Measurements from ENCODE around the gene FBLN5.
A peak's percentile ranks its signal among the peaks of the same experiment; 100 is the strongest.

Gene FBLN5, protein sequence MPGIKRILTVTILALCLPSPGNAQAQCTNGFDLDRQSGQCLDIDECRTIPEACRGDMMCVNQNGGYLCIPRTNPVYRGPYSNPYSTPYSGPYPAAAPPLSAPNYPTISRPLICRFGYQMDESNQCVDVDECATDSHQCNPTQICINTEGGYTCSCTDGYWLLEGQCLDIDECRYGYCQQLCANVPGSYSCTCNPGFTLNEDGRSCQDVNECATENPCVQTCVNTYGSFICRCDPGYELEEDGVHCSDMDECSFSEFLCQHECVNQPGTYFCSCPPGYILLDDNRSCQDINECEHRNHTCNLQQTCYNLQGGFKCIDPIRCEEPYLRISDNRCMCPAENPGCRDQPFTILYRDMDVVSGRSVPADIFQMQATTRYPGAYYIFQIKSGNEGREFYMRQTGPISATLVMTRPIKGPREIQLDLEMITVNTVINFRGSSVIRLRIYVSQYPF

DNA sequence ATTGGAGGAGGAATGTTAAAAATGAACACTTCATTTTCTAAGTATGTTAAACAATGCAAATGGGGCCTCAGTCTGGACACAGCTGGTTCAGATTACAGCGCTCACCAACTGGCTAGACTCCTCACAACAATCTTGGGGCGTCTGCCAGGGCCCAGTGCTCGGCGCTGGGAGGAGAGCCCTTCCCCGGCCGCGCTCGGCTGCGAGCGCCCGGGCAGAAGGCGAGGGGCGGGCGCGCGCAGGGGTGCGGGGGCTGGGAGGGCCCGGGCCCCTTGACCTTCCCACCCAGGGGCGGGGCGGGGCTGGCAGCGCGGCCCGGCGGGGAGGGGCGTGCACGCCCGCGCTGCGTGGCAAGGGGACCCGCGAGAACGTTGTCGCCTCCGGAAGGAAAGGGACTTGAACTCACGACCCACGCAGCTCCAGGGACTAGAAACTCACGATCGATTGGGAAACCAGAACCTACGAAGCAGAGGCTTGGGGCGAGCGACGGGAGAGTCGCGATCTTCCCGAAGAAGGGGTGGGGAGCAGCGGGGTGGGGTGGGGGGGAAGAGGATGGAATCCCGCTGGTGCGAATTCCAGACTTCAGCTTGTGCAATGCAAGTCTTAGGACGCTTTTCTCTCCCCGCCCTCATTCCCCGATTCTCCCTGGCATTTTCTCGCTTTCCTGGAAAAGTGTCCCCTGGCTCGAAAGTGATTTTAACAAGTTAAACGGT lies at the start of gene FBLN5:
Gene FBLN5 (minus strand): TSS at position 220 of the 710 bp plus-strand sequence. CDS start 465 bp downstream, outside the sequence.
- POLR2A ChIA-PET = no interaction called here
- peak; percentile 41 for DNase-seq (ENCODE audit: extremely low spot score)
- TF ChIP-seq NFRKB (IDR thresholded peaks at IDR 0.05) (no peak), L3MBTL2 (conservative IDR thresholded peaks at IDR 0.05) (no peak), TARDBP (IDR thresholded peaks at IDR 0.05) (no peak), FOXM1 (IDR thresholded peaks at IDR 0.05; ENCODE audit: borderline replicate concordance) (no peak), LEF1 (IDR thresholded peaks at IDR 0.05; ENCODE audit: borderline replicate concordance) (no peak), SUZ12 (IDR thresholded peaks at IDR 0.05) (no peak), ZNF384 (IDR thresholded peaks at IDR 0.05) (no peak), BHLHE40 (IDR thresholded peaks at IDR 0.05; ENCODE audit: borderline replicate concordance) (no peak), ARNT (IDR thresholded peaks at IDR 0.05) (no peak), SP1 (IDR thresholded peaks at IDR 0.05) (no peak), FOXK2 (IDR thresholded peaks at IDR 0.05) (no peak), CTBP1 (IDR thresholded peaks at IDR 0.05; ENCODE audit: borderline replicate concordance) (no peak)
- TF ChIP-seq, protein P1, sequence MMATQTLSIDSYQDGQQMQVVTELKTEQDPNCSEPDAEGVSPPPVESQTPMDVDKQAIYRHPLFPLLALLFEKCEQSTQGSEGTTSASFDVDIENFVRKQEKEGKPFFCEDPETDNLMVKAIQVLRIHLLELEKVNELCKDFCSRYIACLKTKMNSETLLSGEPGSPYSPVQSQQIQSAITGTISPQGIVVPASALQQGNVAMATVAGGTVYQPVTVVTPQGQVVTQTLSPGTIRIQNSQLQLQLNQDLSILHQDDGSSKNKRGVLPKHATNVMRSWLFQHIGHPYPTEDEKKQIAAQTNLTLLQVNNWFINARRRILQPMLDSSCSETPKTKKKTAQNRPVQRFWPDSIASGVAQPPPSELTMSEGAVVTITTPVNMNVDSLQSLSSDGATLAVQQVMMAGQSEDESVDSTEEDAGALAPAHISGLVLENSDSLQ (IDR thresholded peaks at IDR 0.05) = no peak
- CTCF ChIA-PET = no interaction called here

DNA sequence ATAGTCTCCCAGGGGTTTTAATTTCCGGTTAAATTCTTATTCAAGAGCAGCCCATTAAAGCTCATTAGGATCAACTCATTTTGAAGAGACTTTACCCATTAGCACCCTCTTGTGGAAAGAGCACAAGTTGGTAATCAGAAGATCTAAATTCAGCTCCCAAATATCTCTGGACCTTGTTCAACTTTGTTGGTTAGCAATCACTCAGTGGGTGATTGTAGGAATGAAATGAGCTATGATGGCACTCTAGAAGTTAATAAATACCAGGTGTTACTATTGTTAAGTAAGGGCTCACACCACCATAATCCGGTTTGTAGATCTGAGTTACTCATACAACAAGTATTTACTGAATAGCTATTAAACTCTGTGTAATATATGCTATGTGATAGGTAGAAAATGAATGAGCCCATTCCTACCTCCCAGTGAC lies 49.5 kb upstream of the FBLN5 start:
- TF ChIP-seq BHLHE40 (IDR thresholded peaks at IDR 0.05; ENCODE audit: borderline replicate concordance) (no peak), FOXM1 (IDR thresholded peaks at IDR 0.05; ENCODE audit: borderline replicate concordance) (no peak), NFRKB (IDR thresholded peaks at IDR 0.05) (no peak), ZNF384 (IDR thresholded peaks at IDR 0.05) (no peak), LEF1 (IDR thresholded peaks at IDR 0.05; ENCODE audit: borderline replicate concordance) (no peak), L3MBTL2 (conservative IDR thresholded peaks at IDR 0.05) (no peak), TARDBP (IDR thresholded peaks at IDR 0.05) (no peak), ARNT (IDR thresholded peaks at IDR 0.05) (no peak), HDGF (IDR thresholded peaks at IDR 0.05; ENCODE audit: borderline replicate concordance) (no peak), ELF4 (IDR thresholded peaks at IDR 0.05) (no peak), CTBP1 (IDR thresholded peaks at IDR 0.05; ENCODE audit: borderline replicate concordance) (no peak)
- TF ChIP-seq, protein P1 (IDR thresholded peaks at IDR 0.05) = no peak
- POLR2A ChIA-PET = interaction anchor here (0.6 to 0.7 kb wide), 2 partner anchors 44 to 125 kb away, joined by 3 read pairs; partner anchors contain the start of genes CPSF2 and NDUFB1
- peak; percentile 27 for DNase-seq (ENCODE audit: extremely low spot score)
- CTCF ChIA-PET = interaction anchor here (0.7 to 1.7 kb wide), 6 partner anchors 9 to 437 kb away, joined by 3 to 8 read pairs (median 4); no protein-coding TSS in a partner anchor

DNA sequence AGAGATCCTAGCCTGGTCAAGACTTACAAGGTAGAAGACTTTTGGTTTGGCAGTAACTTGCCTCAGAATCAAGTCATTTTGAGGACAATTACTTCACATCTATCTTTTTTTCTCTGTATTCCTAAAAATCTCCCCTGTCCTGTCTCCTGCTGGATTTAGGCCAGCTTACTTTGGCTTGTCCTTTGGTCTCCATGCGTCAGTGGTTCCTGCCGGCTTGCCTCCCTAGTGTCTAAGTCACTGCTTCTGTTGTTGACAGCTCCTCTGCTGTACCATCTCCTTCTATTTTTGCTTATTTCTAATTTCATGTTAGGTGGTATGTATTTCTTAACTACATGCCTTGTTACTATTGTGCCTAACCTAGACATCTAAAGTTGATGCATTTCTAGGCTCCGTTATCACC lies 39.7 kb upstream of the FBLN5 start:
- ChIA-PET CTCF (no interaction called here), POLR2A (no interaction called here)

DNA sequence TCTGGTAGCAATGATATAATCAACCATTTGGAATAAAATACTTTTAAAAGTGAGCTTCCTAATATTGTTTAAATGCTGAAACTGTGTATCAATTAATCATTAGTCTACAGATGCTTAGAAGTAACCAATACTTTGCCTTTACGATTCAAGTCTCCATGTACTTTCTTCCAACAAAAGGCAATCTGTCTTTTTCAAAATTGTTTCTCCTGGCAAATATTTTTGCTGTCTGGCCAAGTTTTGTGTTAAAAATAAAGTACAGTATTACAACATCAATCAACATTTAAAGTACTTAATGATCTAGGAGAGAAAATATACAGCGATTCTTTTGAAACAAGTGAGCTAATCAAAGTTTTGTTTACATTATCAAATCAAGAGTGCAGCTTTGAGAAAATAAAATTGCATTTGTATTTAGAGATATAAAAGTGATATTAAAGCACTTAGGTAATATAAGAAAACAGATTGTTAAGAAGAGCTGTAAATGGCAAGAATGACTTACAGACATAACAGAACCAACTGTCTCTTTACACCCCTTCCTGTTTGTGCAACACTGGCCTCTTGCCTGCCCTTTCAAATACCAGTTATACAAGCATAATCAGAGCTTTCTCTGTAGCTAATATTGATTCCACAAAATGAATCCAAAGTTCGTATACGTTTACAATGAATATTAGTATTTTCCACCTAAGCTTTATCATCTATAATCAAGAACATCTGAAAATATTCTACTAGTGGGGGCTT lies 38.2 kb upstream of the FBLN5 start:
- ChIA-PET POLR2A (interaction anchor here (0.9 kb wide), 1 partner anchor 54 kb away, joined by 3 read pairs; the partner anchor contains the start of gene TRIP11), CTCF (no interaction called here)
- no peak for DNase-seq (ENCODE audit: extremely low spot score)
- TF ChIP-seq, protein P1 (IDR thresholded peaks at IDR 0.05) = no peak
- TF ChIP-seq TARDBP (IDR thresholded peaks at IDR 0.05) = no peak
- TF ChIP-seq HDGF (IDR thresholded peaks at IDR 0.05; ENCODE audit: borderline replicate concordance) = no peak
- no peak for TF ChIP-seq ARNT (IDR thresholded peaks at IDR 0.05)
- no peak for TF ChIP-seq SP1 (IDR thresholded peaks at IDR 0.05)
- TF ChIP-seq LEF1 (IDR thresholded peaks at IDR 0.05; ENCODE audit: borderline replicate concordance) = no peak
- TF ChIP-seq FOXK2 (IDR thresholded peaks at IDR 0.05) = no peak
- no peak for TF ChIP-seq FOXA1 (IDR thresholded peaks at IDR 0.05)
- TF ChIP-seq ZNF384 (IDR thresholded peaks at IDR 0.05) = no peak
- no peak for TF ChIP-seq ELF4 (IDR thresholded peaks at IDR 0.05)
- no peak for TF ChIP-seq L3MBTL2 (conservative IDR thresholded peaks at IDR 0.05)
- TF ChIP-seq BHLHE40 (IDR thresholded peaks at IDR 0.05; ENCODE audit: borderline replicate concordance) = no peak
- no peak for TF ChIP-seq NFRKB (IDR thresholded peaks at IDR 0.05)
- TF ChIP-seq SUZ12 (IDR thresholded peaks at IDR 0.05) = no peak
- no peak for TF ChIP-seq CTBP1 (IDR thresholded peaks at IDR 0.05; ENCODE audit: borderline replicate concordance)
- TF ChIP-seq FOXM1 (IDR thresholded peaks at IDR 0.05; ENCODE audit: borderline replicate concordance) = no peak

More for the DNA sequence above, 39.7 kb upstream of the FBLN5 start:
- no peak for DNase-seq (ENCODE audit: extremely low spot score)
- TF ChIP-seq ELF4 (IDR thresholded peaks at IDR 0.05) = no peak
- no peak for TF ChIP-seq HDGF (IDR thresholded peaks at IDR 0.05; ENCODE audit: borderline replicate concordance)
- TF ChIP-seq FOXK2 (IDR thresholded peaks at IDR 0.05) = no peak
- TF ChIP-seq BHLHE40 (IDR thresholded peaks at IDR 0.05; ENCODE audit: borderline replicate concordance) = no peak
- no peak for TF ChIP-seq TARDBP (IDR thresholded peaks at IDR 0.05)
- TF ChIP-seq, protein P1 (IDR thresholded peaks at IDR 0.05) = no peak
- TF ChIP-seq NFRKB (IDR thresholded peaks at IDR 0.05) = no peak
- TF ChIP-seq ZNF384 (IDR thresholded peaks at IDR 0.05) = no peak
- TF ChIP-seq FOXA1 (IDR thresholded peaks at IDR 0.05) = no peak
- no peak for TF ChIP-seq CTBP1 (IDR thresholded peaks at IDR 0.05; ENCODE audit: borderline replicate concordance)
